Stimulated activated CD8-positive, alpha-beta memory T cell treated with anti-CD3 and anti-CD28 coated beads, Interleukin-12 subunit alpha, Interleukin-12 subunit beta, amount 100 ng/mL, for 1 hour (primary cell): ENCODE measurements around the gene RANBP3.
A peak's percentile ranks its signal among the peaks of the same experiment; 100 is the strongest.
"Not testable (repeated sequence)": the region's sequence is repeated elsewhere in the genome, so short reads cannot be mapped to it uniquely, and the experiment has no call there.

Experiments used
- DNase-seq: peaks from one replicate; pipeline ENCODE4 v3.0.0-alpha.2; 2020; ENCODE audit warnings: low read depth

The RANBP3 gene

DNA sequence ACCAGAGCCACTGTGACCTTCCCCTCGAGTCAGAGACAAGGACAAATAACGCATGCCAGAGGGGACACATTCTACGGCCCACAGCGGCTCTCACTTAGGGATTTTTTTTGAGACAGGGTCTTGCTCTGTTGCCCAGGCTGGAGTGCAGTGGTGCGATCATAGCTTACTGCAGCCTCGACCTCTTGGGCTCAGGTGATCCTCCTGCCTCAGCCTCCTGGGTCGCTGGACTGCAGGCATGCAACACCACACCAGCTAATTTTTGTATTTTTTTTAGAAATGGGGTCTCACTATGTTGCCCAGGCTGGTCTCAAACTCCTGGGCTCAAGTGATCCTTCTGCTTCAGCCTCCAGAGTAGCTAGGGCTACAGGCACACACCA is 28.1 kb upstream of the RANBP3 start:
- not testable (repeated sequence) for DNase-seq

DNA sequence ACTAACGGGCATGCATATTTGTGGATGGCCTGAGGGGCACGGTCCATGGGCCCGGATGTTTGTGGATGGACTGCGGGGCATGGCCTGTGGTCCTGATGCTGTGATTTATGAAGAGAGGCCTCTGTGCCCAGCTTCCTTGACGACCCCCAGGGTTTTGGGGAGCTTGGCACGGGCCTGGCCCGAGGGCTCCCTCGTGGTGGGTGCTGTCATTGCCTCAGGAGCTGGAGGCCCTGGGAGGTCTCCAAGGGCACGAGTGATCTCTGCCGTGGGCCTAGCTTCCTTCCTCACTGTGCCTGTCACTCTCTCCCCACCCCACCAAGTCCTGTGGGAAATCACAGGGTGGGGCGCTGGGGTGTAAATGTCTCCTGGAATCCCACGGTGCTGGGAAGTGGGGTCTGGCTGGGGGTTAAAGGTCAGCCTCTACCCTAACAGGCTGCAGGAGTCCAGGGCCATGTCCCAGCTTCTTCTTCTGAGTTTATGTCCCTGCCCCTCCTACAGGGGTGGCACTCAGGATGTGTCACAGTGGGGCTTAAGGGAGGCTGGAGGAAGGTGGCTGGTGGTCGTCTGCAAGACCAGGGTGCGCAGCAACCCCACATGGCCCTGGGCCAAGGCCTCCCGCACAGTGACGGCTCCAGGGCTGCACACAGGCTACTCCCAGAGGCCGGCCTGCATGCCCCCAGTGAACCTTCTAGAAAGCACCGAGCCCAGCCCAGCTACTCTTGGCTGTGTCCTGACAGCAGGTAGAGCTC is 27.6 kb upstream of the RANBP3 start:
- no peak for DNase-seq

DNA sequence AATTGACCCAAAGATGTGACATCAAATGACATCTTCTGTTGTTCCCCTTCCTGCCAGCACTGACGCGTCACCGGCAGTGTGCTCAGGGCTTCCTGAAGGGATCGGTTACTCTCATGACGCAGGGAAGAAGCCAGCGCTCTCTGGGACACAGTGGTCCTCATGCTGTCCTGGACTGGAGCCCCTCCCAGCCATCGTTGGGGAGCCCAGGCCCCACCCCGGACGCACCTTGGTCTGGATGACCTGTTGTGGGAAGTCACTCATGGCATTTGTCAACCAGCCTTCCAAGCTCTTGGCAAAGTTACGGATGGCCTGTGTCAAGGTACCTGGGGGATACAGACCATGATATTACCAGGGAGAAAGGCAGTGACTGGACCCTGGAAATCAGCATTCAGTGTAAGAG is 26.0 kb upstream of the RANBP3 start:
- no peak for DNase-seq

GRCh38 chr19:6002591-6002990 is 24.7 kb upstream of the RANBP3 start:
- DNase-seq = no peak

DNA sequence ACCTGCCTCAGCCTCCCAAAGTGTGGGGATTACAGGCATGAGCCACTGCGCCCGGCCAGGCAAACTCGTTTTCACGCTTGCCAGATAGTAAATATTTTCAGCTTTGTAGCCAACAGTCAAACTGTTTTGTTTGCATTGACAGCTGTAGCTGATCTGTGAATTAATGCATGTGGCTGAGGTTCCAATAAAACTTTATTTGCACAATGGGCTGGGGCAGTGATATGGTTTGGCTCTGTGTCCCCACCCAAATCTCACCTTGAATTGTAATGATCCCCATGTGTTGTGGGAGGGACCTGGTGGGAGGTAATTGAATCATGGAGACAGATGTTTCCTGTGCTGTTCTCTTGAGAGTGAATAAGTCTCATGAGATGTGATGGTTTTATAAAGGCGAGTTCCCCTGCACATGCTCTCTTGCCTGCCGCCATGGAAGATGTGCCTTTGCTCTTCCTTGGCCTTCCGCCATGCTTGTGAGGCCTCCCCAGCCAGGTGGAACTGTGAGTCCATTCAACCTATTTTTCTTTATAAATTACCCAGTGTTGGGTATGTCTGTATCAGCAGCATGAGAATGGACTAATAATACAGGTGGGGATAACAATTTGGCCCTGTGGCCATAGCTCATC is 22.4 kb upstream of the RANBP3 start:
- DNase-seq = no peak

- DNase-seq = no peak
Measured at GRCh38 chr19:5999693-6000092, 21.8 kb upstream of the RANBP3 start.

GRCh38 chr19:5997371-5997770 is 19.4 kb upstream of the RANBP3 start:
- DNase-seq = no peak

DNA sequence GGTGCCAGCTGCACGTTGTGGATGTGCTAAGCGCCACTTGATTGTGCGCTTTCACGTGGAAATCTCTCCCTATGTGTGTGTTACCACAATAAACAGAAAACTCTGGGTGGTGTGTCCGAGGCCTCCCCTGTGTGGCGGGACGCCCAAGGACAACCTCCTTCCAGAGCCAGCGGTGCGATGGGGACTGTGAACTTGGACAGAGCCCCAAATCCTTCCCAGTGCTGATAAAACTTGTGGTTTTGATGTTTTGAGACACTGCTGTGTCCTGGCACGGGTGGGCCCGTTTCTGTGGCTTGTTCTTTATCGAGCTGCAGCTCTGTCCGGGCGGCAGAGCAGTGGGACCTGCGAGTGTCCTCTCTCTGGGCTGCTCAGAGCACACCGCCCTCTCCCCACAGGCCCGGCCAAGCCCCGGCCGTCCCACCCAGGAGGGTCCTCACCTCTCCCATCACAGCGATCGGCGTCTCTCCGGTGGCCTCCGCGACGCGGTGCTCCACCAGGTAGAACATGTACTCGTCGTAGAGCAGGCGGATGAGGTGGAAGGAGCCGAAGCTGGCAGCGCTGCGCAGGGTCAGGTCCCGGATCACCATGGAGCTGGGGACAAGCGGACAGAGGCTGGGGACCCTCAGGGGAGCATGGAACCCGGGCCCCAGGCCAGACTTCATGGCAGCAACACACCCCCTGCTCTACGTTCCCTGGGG is 18.8 kb upstream of the RANBP3 start:
- DNase-seq = no peak

- DNase-seq = no peak
Measured at GRCh38 chr19:5996102-5996501, 18.2 kb upstream of the RANBP3 start.

DNA sequence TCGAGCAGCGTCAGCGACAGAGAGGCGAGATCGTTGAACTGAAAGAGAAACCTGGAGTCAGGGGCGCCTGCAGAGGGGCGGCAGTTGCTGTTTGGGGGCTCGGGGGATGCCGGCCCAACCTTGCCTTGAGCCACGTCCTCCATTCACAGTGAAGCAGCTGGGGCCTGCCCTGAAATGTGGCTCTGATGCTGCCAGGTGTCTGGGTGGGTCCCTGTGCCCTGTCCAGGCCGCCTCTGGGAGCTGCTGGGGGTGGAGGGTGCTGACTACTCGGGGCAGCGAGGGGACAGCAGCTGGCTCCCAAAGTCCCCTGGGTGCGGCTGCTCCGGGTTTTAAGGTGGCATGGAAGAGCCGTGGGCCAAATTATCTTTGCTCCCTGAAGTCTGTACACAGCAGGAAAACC is 17.7 kb upstream of the RANBP3 start:
- no peak for DNase-seq

GRCh38 chr19:5994405-5995165 is 16.6 kb upstream of the RANBP3 start:
- DNase-seq = no peak

- no peak for DNase-seq
Measured at GRCh38 chr19:5993648-5994358, 15.9 kb upstream of the RANBP3 start.

DNA sequence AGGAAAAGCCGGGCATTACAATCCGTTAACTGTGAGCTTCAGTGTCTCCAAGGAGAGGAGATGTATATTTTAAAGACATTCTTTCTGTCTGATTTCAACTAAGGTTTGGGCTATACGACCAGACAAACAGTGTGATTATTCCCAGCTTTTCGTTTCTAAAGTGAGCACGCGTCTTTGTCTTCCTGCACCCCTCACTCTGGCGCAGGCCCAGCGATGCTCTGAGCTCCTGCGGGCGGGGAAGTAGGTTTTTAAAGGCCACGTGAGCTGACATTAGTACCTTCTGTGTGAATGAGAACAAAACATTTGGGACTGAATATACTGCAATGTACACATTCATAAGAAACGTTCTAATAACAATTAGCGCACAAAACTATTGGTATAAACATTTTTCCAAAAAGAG is 15.3 kb upstream of the RANBP3 start:
- no peak for DNase-seq

GRCh38 chr19:5992756-5993155 is 14.8 kb upstream of the RANBP3 start:
- no peak for DNase-seq

DNA sequence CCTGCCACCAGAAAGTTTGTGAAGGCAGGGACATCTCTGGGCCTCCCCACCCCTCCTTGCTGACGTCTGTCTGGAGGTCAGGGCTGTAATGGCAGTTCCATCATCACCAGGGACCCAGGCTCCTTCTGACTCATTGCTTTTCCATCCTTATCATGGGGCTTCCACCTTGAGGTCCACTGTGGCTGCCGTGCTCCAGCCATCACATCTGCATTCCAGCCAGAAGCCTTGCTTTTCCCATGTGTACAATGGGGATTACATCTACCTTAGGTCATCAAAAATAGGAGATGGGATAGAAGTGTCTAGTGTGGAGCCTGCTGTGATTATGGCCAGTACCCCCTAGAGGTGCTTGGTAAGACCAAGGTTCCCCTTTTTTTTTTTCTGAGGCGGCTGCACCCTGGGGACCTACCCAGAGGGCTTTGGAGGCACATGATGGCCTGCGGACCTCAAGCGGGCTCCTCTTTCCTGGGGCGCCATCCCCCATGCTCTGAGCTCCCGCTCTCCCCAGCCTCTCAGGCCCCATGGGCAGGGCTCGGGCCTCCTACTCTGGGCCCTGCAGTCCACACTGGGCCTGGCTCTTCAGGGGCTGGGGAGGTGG is 13.4 kb upstream of the RANBP3 start:
- no peak for DNase-seq

- DNase-seq = no peak
Measured at GRCh38 chr19:5990289-5990797, 12.4 kb upstream of the RANBP3 start.

DNA sequence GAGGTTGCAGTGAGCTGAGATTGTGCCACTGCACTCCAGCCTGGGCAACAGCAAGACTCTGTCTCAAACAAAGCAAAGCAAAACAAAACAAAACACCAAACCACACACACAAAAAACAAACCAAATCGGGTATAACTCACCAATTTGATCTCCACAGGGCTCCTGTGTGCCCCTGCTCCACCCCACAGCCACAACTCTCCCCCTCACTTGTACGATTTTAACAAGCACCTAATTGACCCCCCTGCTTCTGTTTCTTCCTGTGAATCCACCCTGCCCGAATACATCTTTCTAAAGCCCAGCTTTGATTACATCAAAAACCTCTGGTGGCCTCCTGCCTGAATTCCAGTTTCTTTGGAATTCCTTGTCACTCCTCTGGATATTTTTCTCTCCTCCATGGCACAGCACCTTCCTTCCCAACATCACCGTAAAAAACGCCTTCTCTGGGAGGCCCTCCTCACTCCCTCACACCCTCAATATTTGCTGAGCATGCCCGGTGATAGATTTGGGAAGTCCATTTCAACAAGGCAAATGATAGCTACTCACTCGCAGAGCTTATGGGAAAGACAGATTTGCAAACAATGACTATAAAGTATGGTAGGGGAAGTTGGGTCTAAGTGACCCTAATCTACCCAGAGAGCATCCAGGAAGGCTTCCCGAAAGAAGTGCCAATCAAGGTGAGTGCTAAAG is 11.6 kb upstream of the RANBP3 start:
- DNase-seq = no peak

DNA sequence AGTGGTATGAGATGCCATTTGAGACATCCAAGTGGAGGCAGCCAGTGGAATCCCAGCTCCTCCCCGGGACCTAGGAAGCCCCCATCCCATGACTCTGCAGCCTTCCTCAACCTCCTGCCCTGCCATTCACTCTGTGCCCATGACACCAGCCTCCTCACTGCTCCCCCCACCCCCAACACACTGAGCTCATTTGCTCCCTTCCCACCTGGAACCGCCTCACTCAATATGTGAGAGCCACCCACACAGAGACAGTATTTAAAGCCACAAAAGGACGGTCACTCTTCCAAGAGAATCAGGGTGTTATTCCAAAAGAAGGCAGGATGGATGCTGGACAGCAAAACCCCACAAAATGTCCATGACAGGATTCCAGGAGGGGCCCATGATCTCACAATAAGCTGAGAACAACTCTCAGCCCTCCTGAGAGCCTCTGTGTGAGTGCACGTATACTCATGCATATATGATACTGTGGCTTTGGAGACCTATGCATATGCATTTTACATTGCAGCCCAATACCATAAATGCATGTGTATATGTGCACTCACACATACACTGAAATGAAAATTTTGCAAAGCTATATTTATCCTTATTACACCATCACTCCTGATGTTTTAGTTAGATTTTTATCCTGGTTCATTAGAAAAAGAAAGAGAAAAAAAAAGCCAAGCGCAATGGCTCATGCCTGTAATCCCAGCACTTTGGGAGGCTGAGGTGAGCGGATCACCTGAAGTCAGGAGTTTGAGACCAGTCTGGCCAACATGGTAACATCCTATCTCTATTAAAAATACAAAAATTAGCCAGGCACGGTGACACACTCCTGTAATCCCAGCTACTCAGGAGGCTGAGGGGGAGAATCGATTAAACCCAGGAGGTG is 10.8 kb upstream of the RANBP3 start:
- no peak for DNase-seq

GRCh38 chr19:5987077-5987818 is 9.3 kb upstream of the RANBP3 start:
- DNase-seq = peak; percentile 61
